ENCODE results near the gene ATP2B3. TPM values are rescaled to one million over a fixed set of nuclear protein-coding genes. Genes with fewer than 3 reads are reported as not detected.

ATP2B3 gene
- polyA plus RNA-seq = 4.4 and 5.3 TPM in 2 replicates
- polyA minus RNA-seq = 11.2 and 12.9 TPM in 2 replicates

- Histone ChIP-seq H3K36me3 (ENCODE audit: insufficient read depth, low read length) (no peaks in the 10 kb centered on the region), H3K27ac (ENCODE audit: low read length) (no peak within 1 kb of the TSS), H3K79me2 (replicated peaks; ENCODE audit: insufficient read depth, low read length) (no peaks in the 10 kb centered on the region), H3F3A (ENCODE audit: insufficient read depth, low read length, poor library complexity, severe bottlenecking) (no peaks in the 10 kb centered on the region), H4K20me1 (ENCODE audit: insufficient read depth) (no peaks in the 10 kb centered on the region), H3K9me3 (ENCODE audit: low read length) (no peaks in the 10 kb centered on the region), H3K4me2 (ENCODE audit: low read length) (peak within 1 kb of the TSS; percentile 35), H3K27me3 (ENCODE audit: insufficient read depth, low read depth, low read length) (peaks cover 14% of the 10 kb centered on the region), H3K9ac (ENCODE audit: low read length) (peak within 1 kb of the TSS; percentile 59), H3K9me2 (ENCODE audit: insufficient read depth, low read length) (no peaks in the 10 kb centered on the region), H3K4me3 (ENCODE audit: low read length) (peak within 1 kb of the TSS; percentile 67), H2AFZ (ENCODE audit: low read depth, low read length) (no peak within 1 kb of the TSS)
- TF ChIP-seq CTCF (IDR thresholded peaks at IDR 0.05; ENCODE audit: poor library complexity, severe bottlenecking) (no peak), POLR2AphosphoS5 (IDR thresholded peaks at IDR 0.05) (peak; percentile 43)
Measured at GRCh38 chrX:153517423-153517822, at the start of gene ATP2B3. ATP2B3 (plus strand) TSS chrX:153517642; CDS start chrX:153536248, 18,606 bp downstream.

DNA sequence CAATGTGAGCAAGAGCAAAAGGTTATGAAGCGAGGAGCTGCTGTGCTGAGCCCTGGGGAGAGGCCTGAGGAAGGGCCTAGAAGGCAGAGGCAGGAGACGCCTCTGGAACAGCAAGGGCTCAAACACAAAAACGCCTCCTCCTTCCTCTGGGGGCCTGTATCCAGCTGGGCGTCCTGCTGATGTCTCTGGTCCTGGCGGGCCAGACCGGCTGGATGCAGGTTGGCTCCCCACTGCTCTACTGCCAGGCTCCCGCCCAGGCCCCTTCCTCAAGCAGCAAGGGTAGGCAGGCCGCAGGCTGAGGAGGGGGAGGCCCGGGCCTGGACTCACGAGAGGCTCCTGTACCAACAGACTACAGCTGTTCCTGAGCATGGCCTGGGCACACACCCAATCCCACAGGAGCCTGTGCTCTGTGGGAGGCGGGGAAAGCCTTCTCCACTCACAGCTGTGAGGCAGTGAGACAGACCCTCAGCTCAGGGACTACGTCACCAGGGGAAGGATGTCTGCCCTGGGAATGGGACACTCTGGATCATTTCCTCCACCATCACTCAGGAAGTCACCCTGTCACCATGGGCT is 49.3 kb upstream of the ATP2B3 start:
- TF ChIP-seq, protein P1, sequence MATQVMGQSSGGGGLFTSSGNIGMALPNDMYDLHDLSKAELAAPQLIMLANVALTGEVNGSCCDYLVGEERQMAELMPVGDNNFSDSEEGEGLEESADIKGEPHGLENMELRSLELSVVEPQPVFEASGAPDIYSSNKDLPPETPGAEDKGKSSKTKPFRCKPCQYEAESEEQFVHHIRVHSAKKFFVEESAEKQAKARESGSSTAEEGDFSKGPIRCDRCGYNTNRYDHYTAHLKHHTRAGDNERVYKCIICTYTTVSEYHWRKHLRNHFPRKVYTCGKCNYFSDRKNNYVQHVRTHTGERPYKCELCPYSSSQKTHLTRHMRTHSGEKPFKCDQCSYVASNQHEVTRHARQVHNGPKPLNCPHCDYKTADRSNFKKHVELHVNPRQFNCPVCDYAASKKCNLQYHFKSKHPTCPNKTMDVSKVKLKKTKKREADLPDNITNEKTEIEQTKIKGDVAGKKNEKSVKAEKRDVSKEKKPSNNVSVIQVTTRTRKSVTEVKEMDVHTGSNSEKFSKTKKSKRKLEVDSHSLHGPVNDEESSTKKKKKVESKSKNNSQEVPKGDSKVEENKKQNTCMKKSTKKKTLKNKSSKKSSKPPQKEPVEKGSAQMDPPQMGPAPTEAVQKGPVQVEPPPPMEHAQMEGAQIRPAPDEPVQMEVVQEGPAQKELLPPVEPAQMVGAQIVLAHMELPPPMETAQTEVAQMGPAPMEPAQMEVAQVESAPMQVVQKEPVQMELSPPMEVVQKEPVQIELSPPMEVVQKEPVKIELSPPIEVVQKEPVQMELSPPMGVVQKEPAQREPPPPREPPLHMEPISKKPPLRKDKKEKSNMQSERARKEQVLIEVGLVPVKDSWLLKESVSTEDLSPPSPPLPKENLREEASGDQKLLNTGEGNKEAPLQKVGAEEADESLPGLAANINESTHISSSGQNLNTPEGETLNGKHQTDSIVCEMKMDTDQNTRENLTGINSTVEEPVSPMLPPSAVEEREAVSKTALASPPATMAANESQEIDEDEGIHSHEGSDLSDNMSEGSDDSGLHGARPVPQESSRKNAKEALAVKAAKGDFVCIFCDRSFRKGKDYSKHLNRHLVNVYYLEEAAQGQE (IDR thresholded peaks at IDR 0.05; ENCODE audit: borderline replicate concordance) = no peak
- TF ChIP-seq EZH2 (IDR thresholded peaks at IDR 0.05; ENCODE audit: borderline replicate concordance, insufficient read depth, low read length, poor library complexity, severe bottlenecking) (no peak), MXI1 (conservative IDR thresholded peaks at IDR 0.05; ENCODE audit: poor library complexity, severe bottlenecking) (no peak), TAF1 (IDR thresholded peaks at IDR 0.05; ENCODE audit: low read depth) (no peak), POLR2AphosphoS5 (IDR thresholded peaks at IDR 0.05) (no peak), EP300 (conservative IDR thresholded peaks at IDR 0.05; ENCODE audit: poor library complexity, severe bottlenecking) (no peak), SMC3 (conservative IDR thresholded peaks at IDR 0.05; ENCODE audit: poor library complexity) (no peak), RAD21 (conservative IDR thresholded peaks at IDR 0.05) (no peak), CTCF (IDR thresholded peaks at IDR 0.05; ENCODE audit: poor library complexity, severe bottlenecking) (no peak)

More for the DNA sequence above, 49.3 kb upstream of the ATP2B3 start:
- Histone ChIP-seq H3K27ac (ENCODE audit: low read length) (no peak overlapping the region), H2AFZ (ENCODE audit: low read depth, low read length) (no peak overlapping the region), H3F3A (ENCODE audit: insufficient read depth, low read length, poor library complexity, severe bottlenecking) (no peaks in the 10 kb centered on the region), H3K27me3 (ENCODE audit: insufficient read depth, low read depth, low read length) (no peaks in the 10 kb centered on the region), H3K4me3 (ENCODE audit: low read length) (no peak overlapping the region), H3K9me2 (ENCODE audit: insufficient read depth, low read length) (no peaks in the 10 kb centered on the region), H4K20me1 (ENCODE audit: insufficient read depth) (no peaks in the 10 kb centered on the region), H3K9ac (ENCODE audit: low read length) (no peak overlapping the region), H3K9me3 (ENCODE audit: low read length) (no peaks in the 10 kb centered on the region), H3K79me2 (replicated peaks; ENCODE audit: insufficient read depth, low read length) (no peaks in the 10 kb centered on the region), H3K4me2 (ENCODE audit: low read length) (no peak overlapping the region), H3K36me3 (ENCODE audit: insufficient read depth, low read length) (no peaks in the 10 kb centered on the region)

Measured in neural cell (in vitro differentiated cells).